Activated CD4-positive, CD25-positive, alpha-beta regulatory T cell (primary cell): ENCODE measurements around the gene KLHL26.
"Not testable (repeated sequence)": the region's sequence is repeated elsewhere in the genome, so short reads cannot be mapped to it uniquely, and the experiment has no call there.

Source experiments
- DNase-seq, 4 experiments: peaks; one replicate each; lab custom pipeline; 2025; lab: John Stamatoyannopoulos, UW

Gene KLHL26

DNA sequence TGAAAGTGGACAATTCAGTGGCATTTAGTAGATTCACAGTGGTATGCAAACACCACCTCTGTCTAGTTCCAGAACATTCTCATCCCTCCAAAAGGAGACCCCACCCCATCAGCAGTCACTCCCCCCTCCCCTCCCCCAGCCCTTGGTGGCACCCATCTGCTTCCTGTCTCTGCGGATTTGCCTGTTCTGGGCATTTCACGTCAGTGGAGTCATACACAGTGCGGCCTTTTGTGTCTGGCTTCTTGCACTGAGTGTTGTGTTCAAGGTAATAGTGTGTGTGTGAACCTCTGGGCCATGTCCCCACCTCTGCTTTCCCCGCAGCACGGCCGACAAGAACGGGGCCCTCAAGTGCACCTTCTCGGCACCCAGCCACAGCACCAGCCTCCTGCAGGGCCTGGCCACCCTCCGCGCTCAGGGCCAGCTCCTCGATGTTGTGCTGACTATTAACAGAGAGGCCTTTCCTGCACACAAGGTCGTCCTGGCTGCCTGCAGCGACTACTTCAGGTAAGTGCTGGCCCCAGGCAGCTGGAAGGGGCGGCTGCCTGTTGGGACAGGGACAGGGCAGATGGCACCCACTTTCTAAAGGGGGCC lies 27.2 kb downstream of the KLHL26 start:
- no peak for DNase-seq

DNA sequence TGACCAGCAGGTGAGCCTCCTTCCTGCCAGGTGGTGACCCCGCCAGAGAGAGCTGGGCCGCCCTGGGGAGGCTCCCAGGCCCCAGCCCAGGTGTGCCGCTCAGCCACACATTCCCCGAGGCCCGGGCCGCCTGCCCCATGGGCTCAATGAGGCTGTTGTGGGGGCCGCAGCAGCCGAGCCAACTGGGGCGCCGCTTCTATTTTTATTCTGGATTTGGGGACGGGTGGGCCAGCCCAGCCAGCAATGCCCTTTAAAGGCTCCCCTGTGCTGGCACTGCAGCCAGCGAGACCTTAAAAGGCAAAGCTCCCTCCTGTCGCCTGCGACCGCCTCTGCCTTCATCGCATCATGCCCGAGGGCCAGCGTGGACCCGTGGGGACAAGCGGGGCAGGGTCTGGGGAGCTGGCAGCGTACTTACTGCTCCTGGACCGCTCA lies 29.0 kb downstream of the KLHL26 start:
- DNase-seq = no peak

DNA sequence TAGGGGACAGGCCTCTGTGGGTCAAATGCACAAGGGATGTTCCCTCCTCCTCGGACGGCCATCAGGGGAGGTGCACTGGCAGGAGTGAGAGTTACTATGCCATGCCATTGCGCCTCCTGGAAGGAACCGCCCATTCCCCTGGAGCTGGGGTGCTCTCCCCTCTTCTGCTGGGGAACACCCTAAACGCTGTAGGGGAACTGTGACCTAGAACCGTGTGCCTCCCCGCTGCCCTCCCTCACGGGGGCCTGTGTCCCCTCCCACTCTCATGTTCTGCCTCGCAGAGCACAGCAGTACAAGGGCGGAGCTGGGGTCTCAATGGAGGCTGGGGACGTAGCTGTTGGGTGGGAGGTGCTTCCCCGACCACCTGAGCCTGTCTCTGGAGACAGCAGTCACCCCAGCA lies 29.5 kb downstream of the KLHL26 start:
- no peak for DNase-seq

DNA sequence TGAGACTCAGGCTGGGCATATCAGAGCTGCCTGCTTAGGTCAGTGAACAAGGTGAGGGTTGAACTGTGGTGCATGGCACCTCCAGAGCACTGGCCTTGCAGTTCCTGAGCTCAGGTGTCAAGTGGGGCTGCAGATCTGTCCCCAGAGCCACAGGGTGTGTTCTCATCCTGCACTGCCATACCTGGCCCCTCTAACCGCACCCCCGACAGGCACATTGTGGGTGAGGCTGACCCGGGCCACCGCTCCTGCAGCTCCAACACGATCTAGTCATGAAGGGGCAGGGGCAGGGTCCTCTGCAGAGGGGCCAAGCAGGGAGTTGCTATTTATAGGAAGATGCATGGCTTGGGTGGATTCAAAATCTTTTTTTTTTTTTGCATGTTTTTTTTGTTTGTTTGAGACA lies 30.0 kb downstream of the KLHL26 start:
- DNase-seq = no peak

DNA sequence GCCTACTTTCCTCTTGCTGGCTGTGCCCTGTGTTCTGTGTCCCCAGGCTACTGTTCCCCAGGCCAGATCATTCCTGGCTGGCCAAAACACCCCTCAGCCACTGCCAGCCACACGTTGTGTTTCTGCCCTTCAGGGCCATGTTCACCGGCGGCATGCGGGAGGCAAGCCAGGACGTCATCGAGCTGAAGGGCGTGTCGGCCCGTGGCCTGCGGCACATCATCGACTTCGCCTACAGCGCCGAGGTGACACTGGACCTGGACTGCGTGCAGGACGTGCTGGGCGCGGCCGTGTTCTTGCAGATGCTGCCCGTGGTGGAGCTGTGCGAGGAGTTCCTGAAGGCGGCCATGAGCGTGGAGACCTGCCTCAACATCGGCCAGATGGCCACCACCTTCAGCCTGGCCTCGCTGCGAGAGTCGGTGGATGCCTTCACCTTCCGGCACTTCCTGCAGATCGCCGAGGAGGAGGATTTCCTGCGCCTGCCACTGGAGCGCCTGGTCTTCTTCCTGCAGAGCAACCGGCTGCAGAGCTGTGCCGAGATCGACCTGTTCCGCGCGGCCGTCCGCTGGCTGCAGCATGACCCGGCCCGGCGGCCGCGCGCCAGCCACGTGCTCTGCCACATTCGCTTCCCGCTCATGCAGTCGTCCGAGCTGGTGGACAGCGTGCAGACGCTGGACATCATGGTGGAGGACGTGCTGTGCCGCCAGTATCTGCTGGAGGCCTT lies 30.9 kb downstream of the KLHL26 start:
- DNase-seq = no peak

DNA sequence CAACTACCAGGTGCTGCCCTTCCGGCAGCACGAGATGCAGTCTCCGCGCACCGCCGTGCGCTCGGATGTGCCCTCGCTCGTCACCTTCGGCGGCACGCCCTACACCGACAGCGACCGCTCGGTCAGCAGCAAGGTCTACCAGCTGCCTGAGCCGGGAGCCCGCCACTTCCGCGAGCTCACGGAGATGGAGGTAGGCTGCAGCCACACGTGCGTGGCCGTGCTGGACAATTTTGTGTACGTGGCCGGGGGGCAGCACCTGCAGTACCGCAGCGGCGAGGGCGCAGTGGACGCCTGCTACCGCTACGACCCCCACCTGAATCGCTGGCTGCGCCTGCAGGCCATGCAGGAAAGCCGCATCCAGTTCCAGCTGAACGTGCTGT lies 31.4 kb downstream of the KLHL26 start:
- no peak for DNase-seq

DNA sequence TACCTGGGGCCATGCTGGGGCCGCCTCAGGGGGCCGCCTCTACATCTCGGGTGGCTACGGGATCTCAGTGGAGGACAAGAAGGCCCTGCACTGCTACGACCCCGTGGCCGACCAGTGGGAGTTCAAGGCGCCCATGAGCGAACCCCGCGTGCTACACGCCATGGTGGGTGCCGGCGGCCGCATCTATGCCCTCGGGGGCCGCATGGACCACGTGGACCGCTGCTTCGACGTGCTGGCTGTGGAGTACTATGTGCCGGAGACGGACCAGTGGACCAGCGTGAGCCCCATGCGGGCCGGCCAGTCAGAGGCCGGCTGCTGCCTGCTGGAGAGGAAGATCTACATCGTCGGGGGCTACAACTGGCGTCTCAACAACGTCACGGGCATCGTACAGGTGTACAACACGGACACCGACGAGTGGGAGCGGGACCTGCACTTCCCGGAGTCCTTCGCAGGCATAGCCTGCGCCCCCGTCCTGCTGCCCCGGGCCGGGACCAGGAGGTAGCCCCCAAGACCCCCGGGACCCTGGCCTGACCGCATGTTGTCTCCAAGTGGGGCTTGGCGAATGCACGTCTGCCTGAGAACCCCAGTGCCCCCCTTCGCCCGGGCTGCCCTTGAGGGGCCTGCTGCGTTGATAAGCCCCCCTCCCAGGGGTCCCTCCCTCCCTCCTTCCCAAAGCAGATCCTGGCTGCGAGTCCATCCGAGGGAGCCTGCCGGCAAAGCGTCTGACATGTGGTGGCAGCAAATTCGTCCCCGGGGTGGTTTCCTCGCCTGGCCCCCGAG lies 32.1 kb downstream of the KLHL26 start:
- DNase-seq = no peak

DNA sequence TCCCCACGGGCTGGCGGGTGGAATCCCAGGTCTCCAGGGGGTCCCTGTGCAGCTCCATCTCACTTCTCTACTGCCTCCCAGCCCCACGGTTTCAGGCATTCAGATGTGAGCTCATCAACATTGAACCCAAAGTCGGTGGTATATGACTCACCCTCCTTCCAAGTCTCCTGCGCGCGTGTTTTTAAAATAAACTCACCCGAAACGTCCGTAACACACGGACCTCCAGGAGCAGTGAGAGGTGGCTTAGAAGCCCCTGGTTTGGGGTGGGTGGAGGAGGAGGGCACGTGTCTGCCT lies 32.6 kb downstream of the KLHL26 start:
- DNase-seq = no peak

DNA sequence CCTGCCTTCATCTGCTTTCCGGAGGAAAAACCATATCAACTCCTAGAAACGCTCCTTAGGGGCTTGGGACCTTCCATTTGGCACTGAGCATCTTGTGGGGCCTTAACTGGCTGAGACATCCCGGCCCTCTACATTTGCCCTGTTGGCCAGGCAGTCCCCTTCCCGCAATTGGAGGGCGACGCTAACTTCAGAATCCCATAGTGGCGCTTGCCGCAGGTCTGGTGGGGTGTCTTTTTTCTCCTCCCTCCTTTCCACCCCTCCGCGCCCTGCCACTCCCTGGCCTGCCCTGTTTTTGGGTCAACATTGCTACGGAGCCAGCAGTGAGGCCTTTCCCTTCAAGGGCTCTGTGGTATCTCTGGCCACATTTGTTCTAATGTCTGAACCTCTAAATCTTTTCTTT lies 33.1 kb downstream of the KLHL26 start:
- DNase-seq = no peak

DNA sequence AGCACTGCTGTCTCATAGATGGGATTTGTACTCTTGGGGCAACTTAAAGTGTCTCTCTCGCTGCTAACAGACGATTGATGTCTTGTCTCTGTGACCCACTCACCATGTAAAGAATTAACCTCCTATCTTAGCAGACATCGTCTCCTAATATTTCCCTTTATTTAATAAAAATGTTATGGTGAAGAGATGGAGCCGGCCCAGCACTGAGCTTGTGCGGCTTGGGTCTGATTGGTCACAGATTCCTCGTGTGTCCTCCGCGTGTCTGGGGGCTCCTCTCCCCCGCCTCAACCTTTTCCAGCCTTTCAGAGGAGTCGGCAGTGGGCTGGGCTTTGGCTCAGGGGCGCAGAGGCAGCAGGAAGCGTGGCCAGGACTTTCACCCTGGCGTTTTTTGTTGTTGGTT lies 33.5 kb downstream of the KLHL26 start:
- DNase-seq = no peak

DNA sequence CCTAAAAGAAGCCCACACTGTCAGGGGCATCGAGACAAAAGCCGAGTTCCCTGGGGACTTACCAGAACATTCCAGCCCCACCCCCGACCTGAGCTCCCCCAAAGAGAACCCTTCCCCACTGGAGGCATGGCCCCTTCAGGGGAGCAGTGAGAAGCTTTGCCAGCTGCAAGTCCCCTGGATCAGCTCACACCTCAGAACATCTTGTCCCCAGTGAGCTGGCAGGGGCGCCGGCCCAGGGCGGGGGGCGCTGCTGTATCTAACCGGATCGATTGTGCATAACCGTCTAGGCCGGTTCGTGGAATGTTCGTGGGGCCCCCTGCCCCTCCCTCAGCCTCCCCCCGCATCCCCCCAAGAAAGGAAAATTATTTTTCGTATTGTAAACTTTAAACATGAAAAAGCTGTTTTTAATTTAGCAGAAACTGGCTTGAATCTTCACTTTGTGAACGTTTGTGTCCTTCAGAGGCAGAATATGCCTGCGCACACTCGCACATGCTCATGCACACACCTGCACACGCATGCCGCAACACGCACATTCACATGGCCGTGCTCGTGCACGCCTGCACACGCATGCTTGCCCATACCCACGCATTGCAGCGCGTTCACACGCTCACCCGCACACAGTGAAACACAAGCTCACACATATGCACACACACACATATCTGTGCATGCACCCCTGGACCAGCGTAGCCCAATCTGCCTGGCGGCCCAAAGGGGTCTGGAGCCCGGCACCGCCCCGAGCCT lies 34.6 kb downstream of the KLHL26 start:
- no peak for DNase-seq

DNA sequence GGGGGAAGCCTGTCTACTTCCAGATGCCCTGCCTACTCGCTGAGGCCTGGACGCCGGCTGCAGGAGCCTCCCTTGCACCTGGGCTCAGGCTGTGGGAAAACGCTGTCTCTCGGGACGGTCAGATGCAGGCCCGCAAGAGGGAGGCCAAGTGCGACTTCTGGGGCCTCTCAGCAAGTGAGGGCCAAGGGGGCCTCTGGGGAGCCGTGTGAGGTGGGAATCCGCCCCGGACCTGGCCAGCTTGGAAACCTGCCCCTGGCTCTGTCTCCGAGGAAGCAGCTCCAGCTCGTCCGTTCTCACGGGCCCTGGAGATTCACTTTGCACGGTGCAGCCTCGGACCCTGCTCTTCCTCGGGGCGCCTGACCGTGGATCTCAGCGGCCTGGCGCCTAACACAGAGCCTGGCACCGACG lies 35.2 kb downstream of the KLHL26 start:
- no peak for DNase-seq

DNA sequence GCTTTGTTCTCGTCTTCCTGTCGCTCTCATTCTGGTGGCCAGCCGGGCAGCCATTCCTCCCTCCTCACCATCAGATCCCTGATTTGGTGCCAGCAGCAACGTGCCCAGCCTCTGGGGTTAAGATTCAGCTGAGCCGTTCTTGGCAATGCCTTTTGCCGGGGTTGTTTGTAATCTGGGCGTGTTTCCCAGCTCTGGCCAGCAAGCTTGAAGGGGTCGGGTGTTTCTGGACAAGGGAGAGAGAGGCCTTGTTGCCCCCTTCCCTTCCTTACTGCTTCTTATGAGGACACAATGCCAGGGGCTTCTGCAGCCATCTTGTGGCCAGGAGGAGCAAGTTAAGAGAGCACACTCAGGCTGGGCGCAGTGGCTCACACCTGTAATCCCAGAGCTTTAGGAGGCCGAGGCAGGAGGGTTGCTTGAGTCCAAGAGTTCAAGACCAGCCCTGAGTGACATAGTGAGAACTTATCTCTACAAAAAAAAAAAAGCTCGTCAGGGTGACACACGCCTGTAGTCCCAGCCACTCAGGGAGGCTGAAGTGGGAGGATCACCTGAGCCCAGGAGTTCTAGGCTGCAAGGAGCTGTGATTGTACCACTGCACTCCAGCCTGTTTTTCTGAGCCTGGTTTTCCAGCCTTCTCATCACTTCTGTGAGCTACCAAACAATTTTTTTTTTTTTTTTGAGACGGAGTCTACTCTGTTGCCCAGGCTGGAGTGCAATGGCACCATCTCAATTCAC lies 35.9 kb downstream of the KLHL26 start:
- DNase-seq = no peak

DNA sequence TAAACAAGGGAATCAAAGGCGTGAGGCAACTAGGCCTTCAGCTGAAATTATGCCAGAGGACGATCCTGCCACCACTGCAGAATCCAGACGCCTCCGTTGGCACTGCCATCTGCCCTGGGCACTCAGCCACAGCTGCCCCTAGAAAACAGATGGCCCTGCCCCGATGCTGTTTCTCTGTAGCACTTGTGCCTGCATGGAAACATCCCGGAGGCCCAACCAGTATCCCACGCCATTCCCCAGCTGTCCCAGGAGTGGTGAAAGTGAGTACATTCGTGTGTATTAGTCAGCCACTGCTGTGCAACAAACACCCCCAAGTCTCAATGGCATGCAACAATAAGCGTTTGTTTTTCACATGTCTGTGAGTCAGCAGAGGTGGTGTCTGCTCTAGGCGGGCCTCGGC lies 37.8 kb downstream of the KLHL26 start:
- DNase-seq = no peak

DNA sequence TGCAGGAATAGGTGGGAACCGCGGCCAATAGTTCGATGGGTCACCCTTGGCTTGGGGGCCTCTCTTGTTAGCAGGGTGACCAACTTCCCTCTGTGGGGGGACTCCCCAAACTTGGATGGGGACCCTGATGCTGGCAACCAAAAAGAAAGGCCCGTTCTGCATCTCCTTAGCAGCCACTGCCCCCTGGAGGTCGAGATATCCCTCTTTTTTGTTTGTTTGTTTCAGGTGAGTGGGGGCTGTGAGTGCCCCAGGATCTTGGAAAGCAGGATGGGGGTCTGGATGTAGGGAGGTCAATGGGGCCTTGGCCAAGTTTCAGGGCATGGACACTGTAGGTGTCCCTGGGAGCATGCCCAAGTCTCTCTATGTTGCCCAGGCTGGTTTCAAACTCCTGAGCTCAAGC lies 39.0 kb downstream of the KLHL26 start:
- no peak for DNase-seq

DNA sequence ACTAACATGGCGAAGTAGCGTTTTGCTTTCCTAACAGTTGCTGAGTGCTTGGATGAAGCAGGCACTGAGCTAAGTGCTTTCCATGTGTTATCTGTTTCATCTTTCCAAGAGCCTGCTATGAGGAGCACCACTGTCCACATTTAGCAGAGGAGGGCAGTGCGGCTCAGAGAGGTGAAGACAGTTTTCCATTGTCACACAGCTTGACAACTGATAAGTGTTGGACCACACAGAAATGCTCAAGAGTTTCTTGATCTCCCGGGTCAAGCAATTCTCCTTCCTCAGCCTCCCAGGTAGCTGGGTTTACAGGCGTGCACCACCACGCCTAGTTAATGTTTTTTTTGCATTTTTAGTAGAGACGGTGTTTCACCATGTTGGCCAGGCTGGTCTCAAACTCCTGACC lies 39.9 kb downstream of the KLHL26 start:
- no peak for DNase-seq

DNA sequence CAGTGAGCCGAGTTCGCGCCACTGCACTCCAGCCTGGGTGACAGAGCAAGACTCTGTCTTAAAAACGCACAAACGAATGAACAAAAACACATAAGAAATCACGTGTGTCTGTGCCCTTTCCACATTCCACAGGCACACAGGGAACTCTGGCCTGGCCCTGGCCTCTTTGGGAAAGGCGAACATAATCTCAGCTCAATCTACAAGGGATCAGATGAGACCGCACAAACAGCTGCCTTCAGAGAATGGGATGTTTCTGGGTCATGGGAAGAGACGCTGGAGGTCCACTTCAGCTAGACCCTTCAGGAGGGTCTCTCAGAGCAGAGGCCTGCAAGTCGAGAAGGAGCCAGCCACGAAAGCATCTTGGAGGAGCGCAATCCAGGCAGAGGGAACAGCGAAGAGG lies 40.3 kb downstream of the KLHL26 start:
- no peak for DNase-seq

DNA sequence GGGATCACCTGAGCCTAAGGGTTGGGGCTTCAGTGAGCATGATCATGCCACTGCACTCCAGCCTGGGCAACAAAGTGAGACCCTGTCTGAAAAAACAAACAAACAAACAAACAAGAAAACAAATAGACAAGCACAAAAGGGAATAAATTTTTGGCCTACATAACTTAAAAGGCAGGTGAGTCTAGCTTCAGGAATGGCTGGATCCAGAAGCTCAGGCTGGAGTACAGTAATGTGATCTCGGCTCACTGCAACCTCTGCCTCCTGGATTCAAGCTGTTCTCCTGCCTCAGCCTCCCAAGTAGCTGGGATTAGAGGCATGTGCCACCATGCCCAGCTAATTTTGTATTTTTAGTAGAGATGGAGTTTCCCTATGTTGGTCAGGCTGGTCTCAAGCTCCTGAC lies 43.3 kb downstream of the KLHL26 start:
- not testable (repeated sequence) for DNase-seq

DNA sequence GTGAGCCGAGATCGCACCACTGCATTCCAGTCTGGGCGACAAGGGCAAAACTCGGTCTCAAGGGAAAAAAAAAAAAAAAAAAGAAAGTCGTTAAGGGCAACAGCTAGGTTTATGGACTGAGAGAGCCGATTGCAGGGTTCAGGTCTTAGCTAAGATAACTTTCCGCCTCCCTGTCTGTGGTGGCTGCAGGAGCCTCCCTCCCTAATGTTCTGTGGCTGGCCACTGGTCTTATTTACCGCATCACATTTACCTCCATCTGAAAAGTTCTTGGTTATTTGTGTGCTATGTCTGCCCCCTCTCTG lies 45.9 kb downstream of the KLHL26 start:
- DNase-seq = no peak

DNA sequence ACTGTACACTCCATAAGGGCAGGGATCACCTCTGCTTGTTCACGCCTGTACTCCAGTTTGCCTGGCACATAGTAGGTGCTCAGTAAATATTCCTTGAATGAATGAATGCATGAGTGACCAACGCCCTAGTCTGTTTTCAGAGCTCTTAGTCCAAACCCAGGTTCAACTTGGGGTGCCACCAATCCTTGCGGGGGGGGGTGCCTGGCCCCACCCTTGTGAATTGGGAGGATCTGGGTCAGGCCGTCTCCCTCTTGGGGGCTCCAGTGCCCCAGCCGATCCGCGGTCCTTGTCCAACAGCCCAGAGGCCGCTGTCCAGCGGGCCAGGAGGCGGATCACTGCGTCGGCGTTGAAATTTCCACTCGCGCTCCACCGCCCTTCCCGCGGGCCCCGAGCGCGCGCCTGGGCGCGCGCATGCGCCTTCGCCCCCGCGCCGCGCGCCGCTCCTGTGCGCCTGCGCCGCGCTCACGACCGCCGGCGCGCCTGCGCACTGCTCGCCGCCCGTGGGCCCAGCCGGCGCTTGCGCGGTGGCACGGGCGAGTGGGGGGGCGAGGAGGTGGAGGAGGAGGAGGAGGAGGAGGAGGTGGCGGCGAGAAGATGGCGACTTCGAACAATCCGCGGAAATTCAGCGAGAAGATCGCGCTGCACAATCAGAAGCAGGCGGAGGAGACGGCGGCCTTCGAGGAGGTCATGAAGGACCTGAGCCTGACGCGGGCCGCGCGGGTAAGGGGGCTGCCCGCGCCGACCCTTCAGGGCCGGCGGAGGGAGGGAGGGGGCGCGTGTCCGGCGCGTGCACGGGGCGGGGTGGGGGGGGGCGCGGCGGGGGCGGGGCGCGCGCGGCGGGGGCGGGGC lies 46.5 kb downstream of the KLHL26 start, which contains the start of gene CRTC1:
Gene CRTC1 (plus strand): TSS at position 572 of the 849 bp plus-strand sequence. CDS start 23 bp downstream, at position 595.
- peak; percentile 79 to 90 (median 86) for DNase-seq

DNA sequence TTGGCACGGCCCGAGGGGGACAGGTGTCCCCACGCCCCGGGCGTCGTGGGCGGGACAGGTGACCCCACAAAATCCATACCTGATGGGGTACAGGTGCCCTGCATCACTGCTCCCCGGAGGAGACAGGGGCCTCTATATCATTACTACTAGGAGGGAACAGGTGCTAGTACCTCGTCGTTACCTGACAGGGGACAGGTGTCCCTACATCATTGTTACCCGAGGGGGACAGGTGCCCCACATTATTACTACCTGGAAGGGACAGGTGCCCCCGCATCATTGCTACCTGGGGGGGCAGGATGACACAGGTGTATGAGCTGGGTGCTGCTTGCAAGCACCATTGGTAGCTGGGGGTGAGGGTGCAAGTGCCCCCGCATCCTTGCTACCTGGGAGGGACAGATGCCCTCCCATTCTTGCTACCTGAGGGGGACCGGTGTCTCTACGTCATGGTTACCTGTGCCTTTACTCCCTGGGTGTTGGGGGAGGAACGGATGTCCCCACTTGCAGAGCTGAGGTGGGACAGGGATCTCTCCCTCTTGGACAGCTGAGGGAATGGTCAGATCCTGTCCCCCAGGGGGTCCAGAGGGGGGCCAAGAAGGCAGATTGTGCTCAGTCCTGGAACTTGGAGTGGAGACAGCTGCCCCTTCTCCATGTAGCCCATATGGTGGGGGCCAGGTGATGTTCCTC lies 47.3 kb downstream of the KLHL26 start:
- no peak for DNase-seq
